ENCODE measurements around the gene CBLB.

Gene CBLB

GRCh38 chr3:105700575-105700974, 168.2 kb downstream of the CBLB start:
- no peak overlapping the region for H4K5ac ChIP-seq (ENCODE audit: low read length)
- no peak overlapping the region for H3K18ac ChIP-seq (ENCODE audit: low read length)
- H3K79me2 ChIP-seq (ENCODE audit: control insufficient read depth, insufficient read depth, low read length): no peaks in the 10 kb centered on the region
- H3K23ac ChIP-seq (ENCODE audit: low read length): no peak overlapping the region
- no peak overlapping the region for H3K9ac ChIP-seq (ENCODE audit: low read length)
- H2BK5ac ChIP-seq (ENCODE audit: low read length): no peak overlapping the region
- DNase-seq: no peak
- no peak overlapping the region for H2BK15ac ChIP-seq (replicated peaks; ENCODE audit: low read depth)
- H3K4me2 ChIP-seq (ENCODE audit: low read length): no peak overlapping the region
- H3K4me1 ChIP-seq (ENCODE audit: control insufficient read depth, low read depth, low read length): no peaks in the 10 kb centered on the region
- no peak overlapping the region for H2AK5ac ChIP-seq (ENCODE audit: low read length)
- H3K36me3 ChIP-seq (ENCODE audit: control insufficient read depth, insufficient read depth, low read length): no peaks in the 10 kb centered on the region
- no peak overlapping the region for H3K4me3 ChIP-seq (ENCODE audit: low read length)
- H3K27me3 ChIP-seq (ENCODE audit: insufficient read depth, low read length, poor library complexity): no peaks in the 10 kb centered on the region
- no peak overlapping the region for H4K8ac ChIP-seq (ENCODE audit: low read depth, low read length)
- no peak overlapping the region for H3K27ac ChIP-seq (ENCODE audit: low read depth, low read length)
- H3K79me1 ChIP-seq (ENCODE audit: low read length): no peaks in the 10 kb centered on the region
- no CpG with 5 or more reads among the region's 1 CpG for WGBS (ENCODE audit: extremely low coverage, insufficient coverage, low lambda C conversion rate)
- H2BK120ac ChIP-seq (ENCODE audit: low read depth, low read length): no peak overlapping the region
- H3K4ac ChIP-seq (ENCODE audit: low read depth, low read length): no peak overlapping the region
- no peak overlapping the region for H3K56ac ChIP-seq (ENCODE audit: low read length)

- Histone ChIP-seq H3K4me3 (ENCODE audit: low read length) (no peak overlapping the region), H3K79me2 (ENCODE audit: control insufficient read depth, insufficient read depth, low read length) (no peaks in the 10 kb centered on the region), H3K4me2 (ENCODE audit: low read length) (no peak overlapping the region), H3K18ac (ENCODE audit: low read length) (no peak overlapping the region), H3K4ac (ENCODE audit: low read depth, low read length) (no peak overlapping the region), H2BK120ac (ENCODE audit: low read depth, low read length) (no peak overlapping the region), H3K36me3 (ENCODE audit: control insufficient read depth, insufficient read depth, low read length) (no peaks in the 10 kb centered on the region), H3K9ac (ENCODE audit: low read length) (no peak overlapping the region), H3K23ac (ENCODE audit: low read length) (no peak overlapping the region), H3K56ac (ENCODE audit: low read length) (no peak overlapping the region), H4K8ac (ENCODE audit: low read depth, low read length) (no peak overlapping the region), H3K27ac (ENCODE audit: low read depth, low read length) (no peak overlapping the region), H2BK5ac (ENCODE audit: low read length) (no peak overlapping the region), H3K27me3 (ENCODE audit: insufficient read depth, low read length, poor library complexity) (no peaks in the 10 kb centered on the region), H3K79me1 (ENCODE audit: low read length) (no peaks in the 10 kb centered on the region), H3K4me1 (ENCODE audit: control insufficient read depth, low read depth, low read length) (no peaks in the 10 kb centered on the region), H2BK15ac (replicated peaks; ENCODE audit: low read depth) (no peak overlapping the region), H4K5ac (ENCODE audit: low read length) (no peak overlapping the region), H2AK5ac (ENCODE audit: low read length) (no peak overlapping the region)
- DNase-seq: peak; percentile 36
- no CpG with 5 or more reads among the region's 3 CpGs for WGBS (ENCODE audit: extremely low coverage, insufficient coverage, low lambda C conversion rate)
Measured at GRCh38 chr3:105691633-105692032, 177.2 kb downstream of the CBLB start.

GRCh38 chr3:105691053-105691452, 177.8 kb downstream of the CBLB start:
- no peaks in the 10 kb centered on the region for H3K79me1 ChIP-seq (ENCODE audit: low read length)
- no peak overlapping the region for H2BK120ac ChIP-seq (ENCODE audit: low read depth, low read length)
- H2AK5ac ChIP-seq (ENCODE audit: low read length): no peak overlapping the region
- H3K27ac ChIP-seq (ENCODE audit: low read depth, low read length): no peak overlapping the region
- no peak overlapping the region for H3K23ac ChIP-seq (ENCODE audit: low read length)
- H3K4ac ChIP-seq (ENCODE audit: low read depth, low read length): no peak overlapping the region
- no peak overlapping the region for H4K5ac ChIP-seq (ENCODE audit: low read length)
- no peaks in the 10 kb centered on the region for H3K4me1 ChIP-seq (ENCODE audit: control insufficient read depth, low read depth, low read length)
- no peaks in the 10 kb centered on the region for H3K27me3 ChIP-seq (ENCODE audit: insufficient read depth, low read length, poor library complexity)
- no peak overlapping the region for H3K4me2 ChIP-seq (ENCODE audit: low read length)
- no peaks in the 10 kb centered on the region for H3K79me2 ChIP-seq (ENCODE audit: control insufficient read depth, insufficient read depth, low read length)
- no peak overlapping the region for H3K9ac ChIP-seq (ENCODE audit: low read length)
- H3K56ac ChIP-seq (ENCODE audit: low read length): no peak overlapping the region
- no peaks in the 10 kb centered on the region for H3K36me3 ChIP-seq (ENCODE audit: control insufficient read depth, insufficient read depth, low read length)
- H2BK5ac ChIP-seq (ENCODE audit: low read length): no peak overlapping the region
- no peak for DNase-seq
- no peak overlapping the region for H3K18ac ChIP-seq (ENCODE audit: low read length)
- no peak overlapping the region for H3K4me3 ChIP-seq (ENCODE audit: low read length)
- no peak overlapping the region for H2BK15ac ChIP-seq (replicated peaks; ENCODE audit: low read depth)
- H4K8ac ChIP-seq (ENCODE audit: low read depth, low read length): no peak overlapping the region

GRCh38 chr3:105688821-105689220, 180.0 kb downstream of the CBLB start:
- Histone ChIP-seq H2BK5ac (ENCODE audit: low read length) (no peak overlapping the region), H3K4me1 (ENCODE audit: control insufficient read depth, low read depth, low read length) (no peaks in the 10 kb centered on the region), H4K5ac (ENCODE audit: low read length) (no peak overlapping the region), H2AK5ac (ENCODE audit: low read length) (no peak overlapping the region), H3K4me3 (ENCODE audit: low read length) (no peak overlapping the region), H3K56ac (ENCODE audit: low read length) (no peak overlapping the region), H3K27ac (ENCODE audit: low read depth, low read length) (no peak overlapping the region), H3K23ac (ENCODE audit: low read length) (no peak overlapping the region), H3K36me3 (ENCODE audit: control insufficient read depth, insufficient read depth, low read length) (no peaks in the 10 kb centered on the region), H3K4ac (ENCODE audit: low read depth, low read length) (no peak overlapping the region), H3K18ac (ENCODE audit: low read length) (no peak overlapping the region), H3K27me3 (ENCODE audit: insufficient read depth, low read length, poor library complexity) (no peaks in the 10 kb centered on the region), H2BK15ac (replicated peaks; ENCODE audit: low read depth) (no peak overlapping the region), H3K79me2 (ENCODE audit: control insufficient read depth, insufficient read depth, low read length) (no peaks in the 10 kb centered on the region), H3K79me1 (ENCODE audit: low read length) (no peaks in the 10 kb centered on the region), H3K4me2 (ENCODE audit: low read length) (no peak overlapping the region), H4K8ac (ENCODE audit: low read depth, low read length) (no peak overlapping the region), H3K9ac (ENCODE audit: low read length) (no peak overlapping the region), H2BK120ac (ENCODE audit: low read depth, low read length) (no peak overlapping the region)
- WGBS (ENCODE audit: extremely low coverage, insufficient coverage, low lambda C conversion rate): no CpG with 5 or more reads among the region's 1 CpG
- DNase-seq: no peak

GRCh38 chr3:105686278-105686897, 182.4 kb downstream of the CBLB start:
- no peak for DNase-seq
- Histone ChIP-seq H2BK15ac (replicated peaks; ENCODE audit: low read depth) (no peak overlapping the region), H3K9ac (ENCODE audit: low read length) (no peak overlapping the region), H3K23ac (ENCODE audit: low read length) (no peak overlapping the region), H2BK120ac (ENCODE audit: low read depth, low read length) (no peak overlapping the region), H3K18ac (ENCODE audit: low read length) (no peak overlapping the region), H3K4ac (ENCODE audit: low read depth, low read length) (no peak overlapping the region), H2BK5ac (ENCODE audit: low read length) (no peak overlapping the region), H3K56ac (ENCODE audit: low read length) (no peak overlapping the region), H3K27me3 (ENCODE audit: insufficient read depth, low read length, poor library complexity) (no peaks in the 10 kb centered on the region), H3K4me3 (ENCODE audit: low read length) (no peak overlapping the region), H3K36me3 (ENCODE audit: control insufficient read depth, insufficient read depth, low read length) (no peaks in the 10 kb centered on the region), H3K4me1 (ENCODE audit: control insufficient read depth, low read depth, low read length) (no peaks in the 10 kb centered on the region), H3K79me1 (ENCODE audit: low read length) (no peaks in the 10 kb centered on the region), H3K79me2 (ENCODE audit: control insufficient read depth, insufficient read depth, low read length) (no peaks in the 10 kb centered on the region), H4K8ac (ENCODE audit: low read depth, low read length) (no peak overlapping the region), H3K27ac (ENCODE audit: low read depth, low read length) (no peak overlapping the region), H4K5ac (ENCODE audit: low read length) (no peak overlapping the region), H2AK5ac (ENCODE audit: low read length) (no peak overlapping the region), H3K4me2 (ENCODE audit: low read length) (no peak overlapping the region)
- no CpG with 5 or more reads among the region's 2 CpGs for WGBS (ENCODE audit: extremely low coverage, insufficient coverage, low lambda C conversion rate)

- no peak overlapping the region for H2BK5ac ChIP-seq (ENCODE audit: low read length)
- H3K27me3 ChIP-seq (ENCODE audit: insufficient read depth, low read length, poor library complexity): no peaks in the 10 kb centered on the region
- H3K79me2 ChIP-seq (ENCODE audit: control insufficient read depth, insufficient read depth, low read length): no peaks in the 10 kb centered on the region
- H3K56ac ChIP-seq (ENCODE audit: low read length): no peak overlapping the region
- no peak for DNase-seq
- H3K4me2 ChIP-seq (ENCODE audit: low read length): no peak overlapping the region
- H2BK15ac ChIP-seq (replicated peaks; ENCODE audit: low read depth): no peak overlapping the region
- H3K27ac ChIP-seq (ENCODE audit: low read depth, low read length): no peak overlapping the region
- H4K8ac ChIP-seq (ENCODE audit: low read depth, low read length): no peak overlapping the region
- no peak overlapping the region for H3K18ac ChIP-seq (ENCODE audit: low read length)
- H3K9ac ChIP-seq (ENCODE audit: low read length): no peak overlapping the region
- H3K4me1 ChIP-seq (ENCODE audit: control insufficient read depth, low read depth, low read length): no peaks in the 10 kb centered on the region
- H2AK5ac ChIP-seq (ENCODE audit: low read length): no peak overlapping the region
- H3K4me3 ChIP-seq (ENCODE audit: low read length): no peak overlapping the region
- WGBS (ENCODE audit: extremely low coverage, insufficient coverage, low lambda C conversion rate): no CpG with 5 or more reads among the region's 2 CpGs
- H3K79me1 ChIP-seq (ENCODE audit: low read length): no peaks in the 10 kb centered on the region
- no peak overlapping the region for H2BK120ac ChIP-seq (ENCODE audit: low read depth, low read length)
- H4K5ac ChIP-seq (ENCODE audit: low read length): no peak overlapping the region
- H3K36me3 ChIP-seq (ENCODE audit: control insufficient read depth, insufficient read depth, low read length): no peaks in the 10 kb centered on the region
- H3K23ac ChIP-seq (ENCODE audit: low read length): no peak overlapping the region
- no peak overlapping the region for H3K4ac ChIP-seq (ENCODE audit: low read depth, low read length)
Measured at GRCh38 chr3:105679951-105680350, 188.9 kb downstream of the CBLB start.
